GM12874 (cell line): ENCODE data around the gene PTPRG.

ENCODE experiments used
- TF ChIP-seq, protein P1 (sequence below): IDR thresholded peaks from 2 replicates; pipeline ENCODE4 v1.5.1; 2011; ENCODE audit warnings: low read depth, mild to moderate bottlenecking, control low read depth, low read length, moderate library complexity; ENCODE audit not compliant: insufficient read depth

Gene PTPRG

DNA sequence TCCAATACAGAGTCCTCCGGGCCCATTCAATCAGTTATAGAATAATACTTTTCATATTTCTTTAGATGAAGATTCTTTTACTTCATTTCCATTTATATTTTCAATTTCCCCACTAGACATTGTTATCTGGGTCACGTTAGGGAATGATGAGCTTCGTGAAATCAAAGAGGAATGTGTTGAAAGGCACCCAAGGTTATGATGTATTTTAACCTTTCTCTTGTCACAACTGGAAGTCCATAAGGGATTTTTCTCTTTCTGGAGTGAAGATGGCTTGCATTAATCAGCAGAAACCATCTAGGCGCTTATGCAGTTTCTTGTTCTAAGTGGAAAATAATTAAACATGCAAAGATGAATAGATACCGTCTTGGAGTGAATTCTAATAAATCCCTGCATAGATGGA is 631.5 kb downstream of the PTPRG start:
- TF ChIP-seq, protein P1, sequence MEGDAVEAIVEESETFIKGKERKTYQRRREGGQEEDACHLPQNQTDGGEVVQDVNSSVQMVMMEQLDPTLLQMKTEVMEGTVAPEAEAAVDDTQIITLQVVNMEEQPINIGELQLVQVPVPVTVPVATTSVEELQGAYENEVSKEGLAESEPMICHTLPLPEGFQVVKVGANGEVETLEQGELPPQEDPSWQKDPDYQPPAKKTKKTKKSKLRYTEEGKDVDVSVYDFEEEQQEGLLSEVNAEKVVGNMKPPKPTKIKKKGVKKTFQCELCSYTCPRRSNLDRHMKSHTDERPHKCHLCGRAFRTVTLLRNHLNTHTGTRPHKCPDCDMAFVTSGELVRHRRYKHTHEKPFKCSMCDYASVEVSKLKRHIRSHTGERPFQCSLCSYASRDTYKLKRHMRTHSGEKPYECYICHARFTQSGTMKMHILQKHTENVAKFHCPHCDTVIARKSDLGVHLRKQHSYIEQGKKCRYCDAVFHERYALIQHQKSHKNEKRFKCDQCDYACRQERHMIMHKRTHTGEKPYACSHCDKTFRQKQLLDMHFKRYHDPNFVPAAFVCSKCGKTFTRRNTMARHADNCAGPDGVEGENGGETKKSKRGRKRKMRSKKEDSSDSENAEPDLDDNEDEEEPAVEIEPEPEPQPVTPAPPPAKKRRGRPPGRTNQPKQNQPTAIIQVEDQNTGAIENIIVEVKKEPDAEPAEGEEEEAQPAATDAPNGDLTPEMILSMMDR: no peak

- TF ChIP-seq, protein P1: no peak
Measured at GRCh38 chr3:62193586-62194345, 632.4 kb downstream of the PTPRG start.

- TF ChIP-seq, protein P1: no peak
Measured at GRCh38 chr3:62197350-62198012, 636.1 kb downstream of the PTPRG start.

GRCh38 chr3:62199126-62199525 is 637.8 kb downstream of the PTPRG start:
- TF ChIP-seq, protein P1: no peak

DNA sequence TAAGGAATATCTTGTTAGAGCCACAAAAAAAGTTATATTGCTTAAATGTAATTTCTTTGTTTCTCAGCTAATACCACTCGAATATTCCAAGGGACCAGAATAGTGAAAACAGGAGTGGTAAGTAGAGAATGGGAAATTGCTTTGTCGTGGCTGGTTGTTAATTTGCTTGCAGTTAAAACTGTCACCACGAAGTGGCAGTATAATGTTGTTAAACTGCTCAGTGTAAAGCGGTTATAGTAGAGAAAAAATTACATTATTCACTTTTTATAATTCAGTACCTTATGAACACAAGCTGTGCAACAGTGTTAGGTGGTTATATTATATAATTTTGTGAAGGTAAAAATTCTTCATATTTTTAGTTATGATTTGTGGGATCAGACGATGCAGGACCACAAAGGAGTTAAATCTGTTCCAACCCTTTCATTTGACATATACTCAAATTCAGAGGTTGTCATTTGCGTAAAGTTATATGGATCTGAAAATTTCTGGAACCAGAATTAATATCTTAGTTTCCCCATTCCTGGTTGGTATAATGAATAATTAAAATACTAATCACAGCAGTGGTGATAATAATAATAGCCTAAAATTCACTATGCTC is 640.2 kb downstream of the PTPRG start:
- TF ChIP-seq, protein P1: peak; percentile 38; the same call in 1 of the 2 replicates

DNA sequence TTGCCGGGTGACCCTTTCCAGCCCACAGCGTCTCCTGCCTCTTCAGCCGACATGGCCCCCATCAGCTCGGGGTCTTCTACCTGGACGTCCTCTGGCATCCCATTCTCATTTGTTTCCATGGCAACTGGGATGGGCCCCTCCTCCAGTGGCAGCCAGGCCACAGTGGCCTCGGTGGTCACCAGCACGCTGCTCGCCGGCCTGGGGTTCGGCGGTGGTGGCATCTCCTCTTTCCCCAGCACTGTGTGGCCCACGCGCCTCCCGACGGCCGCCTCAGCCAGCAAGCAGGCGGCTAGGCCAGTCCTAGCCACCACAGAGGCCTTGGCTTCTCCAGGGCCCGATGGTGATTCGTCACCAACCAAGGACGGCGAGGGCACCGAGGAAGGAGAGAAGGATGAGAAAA is 641.8 kb downstream of the PTPRG start:
- TF ChIP-seq, protein P1: no peak

DNA sequence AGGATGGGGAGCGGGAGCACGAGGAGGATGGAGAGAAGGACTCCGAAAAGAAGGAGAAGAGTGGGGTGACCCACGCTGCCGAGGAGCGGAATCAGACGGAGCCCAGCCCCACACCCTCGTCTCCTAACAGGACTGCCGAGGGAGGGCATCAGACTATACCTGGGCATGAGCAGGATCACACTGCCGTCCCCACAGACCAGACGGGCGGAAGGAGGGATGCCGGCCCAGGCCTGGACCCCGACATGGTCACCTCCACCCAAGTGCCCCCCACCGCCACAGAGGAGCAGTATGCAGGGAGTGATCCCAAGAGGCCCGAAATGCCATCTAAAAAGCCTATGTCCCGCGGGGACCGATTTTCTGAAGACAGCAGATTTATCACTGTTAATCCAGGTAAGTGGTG is 642.2 kb downstream of the PTPRG start:
- TF ChIP-seq, protein P1: no peak
